IPS-18c (cell line): Measurements from ENCODE around the gene USP4.
"Not testable (repeated sequence)": the region's sequence is repeated elsewhere in the genome, so short reads cannot be mapped to it uniquely, and the experiment has no call there.

Source experiments
- H3K4me3 ChIP-seq: 2 replicates; pipeline ENCODE4 v1.7.0; 2013; ENCODE audit warnings: low read depth, mild to moderate bottlenecking, low read length, moderate library complexity; ENCODE audit not compliant: insufficient read depth
- H3K9me3 ChIP-seq: one replicate; pipeline ENCODE4 v1.6.1; 2013; ENCODE audit warnings: mild to moderate bottlenecking, low read length, moderate library complexity; ENCODE audit not compliant: control insufficient read depth, insufficient read depth

The USP4 gene

GRCh38 chr3:49236226-49236625, 103.6 kb downstream of the USP4 start:
- H3K9me3 ChIP-seq, result peaks cover 20% of the 10 kb centered on the region

GRCh38 chr3:49228817-49229216, 111.0 kb downstream of the USP4 start:
- H3K9me3 ChIP-seq, result peaks cover 17% of the 10 kb centered on the region
- H3K4me3 ChIP-seq, result not testable (repeated sequence)

More at GRCh38 chr3:49236226-49236625, 103.6 kb downstream of the USP4 start:
- no peak overlapping the region for H3K4me3 ChIP-seq
